ENCODE measurements around the gene HRG. TPM values are rescaled to one million over a fixed set of nuclear protein-coding genes. Genes with fewer than 3 reads are reported as not detected.
"Not testable (repeated sequence)": the region's sequence is repeated elsewhere in the genome, so short reads cannot be mapped to it uniquely, and the experiment has no call there.

The HRG gene
- total RNA-seq, 1 donor from 2014 or later, result not detected

DNA sequence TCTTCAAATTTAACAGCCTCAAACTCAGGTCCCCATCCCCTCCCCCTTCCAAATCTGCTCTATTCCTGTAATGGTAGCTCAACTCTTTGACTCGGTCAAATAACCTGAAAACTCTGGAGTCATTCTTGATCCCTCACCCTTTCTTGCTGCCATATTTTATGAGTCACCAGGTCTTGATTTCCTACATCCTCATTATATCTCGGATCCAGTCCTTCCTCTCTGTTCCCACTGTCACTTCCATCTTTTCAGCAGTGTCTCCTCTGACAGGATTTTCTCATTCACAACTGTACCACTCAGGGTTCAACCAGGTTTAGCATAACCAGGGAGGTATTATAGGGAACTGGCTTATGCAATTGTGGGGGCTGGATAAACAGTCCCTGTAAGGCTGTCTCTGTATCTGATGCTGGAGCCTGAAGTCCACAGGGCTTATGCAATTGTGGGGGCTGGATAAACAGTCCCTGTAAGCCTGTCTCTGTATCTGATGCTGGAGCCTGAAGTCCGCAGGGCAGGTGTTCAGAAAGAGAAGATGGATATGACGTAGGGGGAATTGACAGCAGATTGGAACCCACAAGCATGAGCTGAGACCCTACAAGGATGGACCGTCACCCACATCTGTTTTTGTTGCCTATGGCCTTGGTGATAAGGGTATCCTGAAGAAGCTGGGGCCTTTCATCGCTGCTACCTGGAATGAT lies 34.7 kb upstream of the HRG start:
- H3K36me3 Mint-ChIP-seq (ENCODE audit: low read depth), result no peaks in the 10 kb centered on the region
- H3K27me3 Mint-ChIP-seq, result peaks cover 1% of the 10 kb centered on the region
- ATAC-seq (ENCODE audit: low read depth) (no peak), DNase-seq (no peak)
- no peak overlapping the region for H3K4me3 Mint-ChIP-seq
- no peak overlapping the region for H3K27ac Mint-ChIP-seq
- TF ChIP-seq, protein P1, sequence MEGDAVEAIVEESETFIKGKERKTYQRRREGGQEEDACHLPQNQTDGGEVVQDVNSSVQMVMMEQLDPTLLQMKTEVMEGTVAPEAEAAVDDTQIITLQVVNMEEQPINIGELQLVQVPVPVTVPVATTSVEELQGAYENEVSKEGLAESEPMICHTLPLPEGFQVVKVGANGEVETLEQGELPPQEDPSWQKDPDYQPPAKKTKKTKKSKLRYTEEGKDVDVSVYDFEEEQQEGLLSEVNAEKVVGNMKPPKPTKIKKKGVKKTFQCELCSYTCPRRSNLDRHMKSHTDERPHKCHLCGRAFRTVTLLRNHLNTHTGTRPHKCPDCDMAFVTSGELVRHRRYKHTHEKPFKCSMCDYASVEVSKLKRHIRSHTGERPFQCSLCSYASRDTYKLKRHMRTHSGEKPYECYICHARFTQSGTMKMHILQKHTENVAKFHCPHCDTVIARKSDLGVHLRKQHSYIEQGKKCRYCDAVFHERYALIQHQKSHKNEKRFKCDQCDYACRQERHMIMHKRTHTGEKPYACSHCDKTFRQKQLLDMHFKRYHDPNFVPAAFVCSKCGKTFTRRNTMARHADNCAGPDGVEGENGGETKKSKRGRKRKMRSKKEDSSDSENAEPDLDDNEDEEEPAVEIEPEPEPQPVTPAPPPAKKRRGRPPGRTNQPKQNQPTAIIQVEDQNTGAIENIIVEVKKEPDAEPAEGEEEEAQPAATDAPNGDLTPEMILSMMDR (IDR thresholded peaks at IDR 0.05), result no peak
- ChIA-PET CTCF (interaction anchor here (0.9 to 1.2 kb wide), 2 partner anchors 14 to 15 kb away, joined by 3 to 4 read pairs; no protein-coding TSS in a partner anchor), POLR2A (no interaction called here)
- intact Hi-C loops (cut with micrococcal nuclease), result no loop called here
- no peaks in the 10 kb centered on the region for H3K9me3 Mint-ChIP-seq
- H3K4me1 Mint-ChIP-seq, result no peaks in the 10 kb centered on the region

DNA sequence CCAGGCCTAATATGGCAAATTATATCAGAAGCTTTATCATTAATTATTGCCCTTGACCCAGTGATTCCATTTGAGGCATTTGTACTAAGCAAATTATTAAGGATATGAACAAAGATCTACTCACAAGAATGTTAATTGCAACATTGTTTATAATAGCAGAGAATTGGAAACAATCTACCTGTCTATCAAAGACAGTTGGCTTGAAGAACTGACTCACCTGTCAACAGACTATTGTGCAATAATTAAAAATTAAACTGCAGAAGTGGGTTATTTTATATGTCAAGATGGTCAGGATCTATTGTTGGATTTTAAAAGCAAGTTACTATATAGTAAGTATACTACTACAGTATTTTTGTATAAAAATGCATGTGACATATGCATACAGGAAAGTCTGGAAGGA lies 32.3 kb upstream of the HRG start:
- TF ChIP-seq, protein P1 (IDR thresholded peaks at IDR 0.05), result no peak
- Mint-ChIP-seq H3K4me1 (no peaks in the 10 kb centered on the region), H3K36me3 (ENCODE audit: low read depth) (no peaks in the 10 kb centered on the region), H3K27ac (no peak overlapping the region), H3K27me3 (peaks cover 5% of the 10 kb centered on the region), H3K9me3 (no peaks in the 10 kb centered on the region), H3K4me3 (no peak overlapping the region)
- ChIA-PET POLR2A (no interaction called here), CTCF (interaction anchor here (2.2 kb wide), 1 partner anchor 19 kb away, joined by 7 read pairs; no protein-coding TSS in a partner anchor)
- DNase-seq (no peak), ATAC-seq (ENCODE audit: low read depth) (no peak)
- intact Hi-C loops (cut with micrococcal nuclease), result no loop called here

DNA sequence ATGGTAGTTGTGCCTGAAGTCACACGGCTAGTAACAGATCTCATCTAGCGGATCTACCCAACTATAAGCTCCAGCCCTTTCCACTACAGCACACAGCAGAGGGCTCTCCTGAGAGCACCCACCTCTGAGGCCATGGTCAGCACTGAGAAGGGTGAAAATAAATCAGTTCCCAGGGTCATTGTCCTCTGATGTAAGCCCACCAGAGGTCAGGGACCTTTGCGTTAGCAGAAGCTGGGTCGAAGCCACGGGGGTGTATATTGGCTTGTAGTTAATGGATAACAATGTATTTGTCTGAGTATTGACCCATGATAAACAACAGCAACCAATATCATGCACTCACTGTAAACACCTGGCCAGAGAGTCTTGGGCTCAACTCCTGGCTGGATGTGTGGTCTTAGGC lies 31.6 kb upstream of the HRG start:
- H3K4me1 Mint-ChIP-seq; H3K27me3 Mint-ChIP-seq; H3K9me3 Mint-ChIP-seq; DNase-seq; CTCF ChIA-PET; ATAC-seq (ENCODE audit: low read depth); H3K36me3 Mint-ChIP-seq (ENCODE audit: low read depth); H3K27ac Mint-ChIP-seq; H3K4me3 Mint-ChIP-seq; POLR2A ChIA-PET; intact Hi-C loops (cut with micrococcal nuclease): not testable (repeated sequence)

DNA sequence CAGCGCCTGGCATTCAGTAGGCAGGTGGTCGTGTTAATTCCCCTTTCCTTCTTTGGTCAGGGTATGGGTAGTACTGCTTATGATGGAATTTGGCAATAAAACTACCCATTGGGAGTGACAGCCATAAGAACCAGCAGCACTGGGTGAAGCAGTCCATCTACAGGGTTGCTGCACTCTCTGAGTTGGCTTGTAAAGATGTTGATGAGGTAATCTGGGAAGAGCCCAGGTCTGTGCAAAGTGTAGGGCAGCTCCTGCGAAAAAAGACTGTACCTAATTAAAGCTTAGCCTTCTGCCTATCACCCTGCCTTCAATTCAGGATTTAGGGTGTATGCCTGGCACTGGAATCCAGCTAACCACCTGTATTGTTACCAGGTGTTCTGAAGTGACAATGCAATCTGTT lies 30.3 kb upstream of the HRG start:
- Mint-ChIP-seq H3K4me3 (no peak overlapping the region), H3K9me3 (no peaks in the 10 kb centered on the region), H3K4me1 (no peaks in the 10 kb centered on the region), H3K36me3 (ENCODE audit: low read depth) (no peaks in the 10 kb centered on the region), H3K27me3 (peaks cover 10% of the 10 kb centered on the region), H3K27ac (no peak overlapping the region)
- intact Hi-C loops (cut with micrococcal nuclease), result no loop called here
- no peak for ATAC-seq (ENCODE audit: low read depth)
- ChIA-PET CTCF (no interaction called here), POLR2A (no interaction called here)
- TF ChIP-seq, protein P1 (IDR thresholded peaks at IDR 0.05), result no peak
- DNase-seq, result no peak

DNA sequence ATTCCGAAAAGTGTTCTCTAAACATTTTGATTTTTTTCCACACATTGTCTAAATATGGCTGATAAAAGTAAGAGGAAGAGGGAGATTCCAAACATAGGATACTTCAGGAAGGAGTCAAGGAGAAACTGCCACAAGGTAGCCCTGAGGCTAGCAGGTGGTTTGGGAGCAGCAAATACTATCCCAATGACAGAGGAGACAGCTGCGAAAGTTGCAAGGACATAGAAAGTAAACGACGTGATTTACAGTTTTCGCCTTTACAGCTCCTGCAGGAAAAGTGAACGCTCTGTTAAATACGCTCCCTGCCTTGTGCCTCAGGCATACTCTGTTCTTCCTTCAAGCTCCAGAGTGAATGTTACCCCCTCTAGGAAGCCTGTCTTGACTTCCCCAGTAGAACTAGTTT lies 29.3 kb upstream of the HRG start:
- no peak overlapping the region for H3K27ac Mint-ChIP-seq
- no peaks in the 10 kb centered on the region for H3K9me3 Mint-ChIP-seq
- H3K4me3 Mint-ChIP-seq, result no peak overlapping the region
- TF ChIP-seq, protein P1 (IDR thresholded peaks at IDR 0.05), result no peak
- H3K36me3 Mint-ChIP-seq (ENCODE audit: low read depth), result no peaks in the 10 kb centered on the region
- intact Hi-C loops (cut with micrococcal nuclease), result no loop called here
- ChIA-PET POLR2A (no interaction called here), CTCF (no interaction called here)
- ATAC-seq (ENCODE audit: low read depth), result no peak
- peaks cover 19% of the 10 kb centered on the region for H3K27me3 Mint-ChIP-seq
- no peaks in the 10 kb centered on the region for H3K4me1 Mint-ChIP-seq
- DNase-seq, result no peak

DNA sequence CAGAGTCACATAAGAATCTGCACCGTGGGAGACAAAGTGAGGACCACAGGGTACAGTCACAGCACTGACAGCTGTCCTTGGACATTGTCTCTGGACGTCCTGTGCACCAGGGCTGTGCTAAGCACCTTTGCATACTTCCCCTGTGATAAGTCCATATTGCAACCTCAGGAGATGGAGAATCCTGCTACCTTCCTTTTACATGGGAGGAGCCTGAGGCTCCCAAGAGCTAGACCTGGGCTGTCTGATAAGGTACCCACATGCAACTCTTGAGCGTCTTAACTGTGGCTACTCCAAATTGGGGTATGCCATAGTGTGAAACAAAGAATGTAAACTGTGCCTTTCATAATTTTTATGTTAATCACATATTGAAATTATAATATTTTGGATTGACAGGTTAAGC lies 28.1 kb upstream of the HRG start:
- ATAC-seq (ENCODE audit: low read depth) (no peak), DNase-seq (no peak)
- Mint-ChIP-seq H3K4me3 (no peak overlapping the region), H3K36me3 (ENCODE audit: low read depth) (no peaks in the 10 kb centered on the region), H3K27me3 (peaks cover 22% of the 10 kb centered on the region), H3K9me3 (no peaks in the 10 kb centered on the region), H3K27ac (no peak overlapping the region), H3K4me1 (no peaks in the 10 kb centered on the region)
- TF ChIP-seq, protein P1 (IDR thresholded peaks at IDR 0.05), result no peak
- POLR2A ChIA-PET, result interaction anchor here (1.2 kb wide), 1 partner anchor 102 kb away, joined by 3 read pairs; no protein-coding TSS in a partner anchor
- intact Hi-C loops (cut with micrococcal nuclease), result no loop called here
- CTCF ChIA-PET, result no interaction called here

All from activated B cell treated with CpG ODN at 0.5 μM for 24 hours (primary cell).